ENCODE measurements around the gene ACY1. TPM values are rescaled to one million over a fixed set of nuclear protein-coding genes. Genes with fewer than 3 reads are reported as not detected.

Gene ACY1
- total RNA-seq, 4 donors from 2014 or later, result 165 to 426 (median 250) TPM

DNA sequence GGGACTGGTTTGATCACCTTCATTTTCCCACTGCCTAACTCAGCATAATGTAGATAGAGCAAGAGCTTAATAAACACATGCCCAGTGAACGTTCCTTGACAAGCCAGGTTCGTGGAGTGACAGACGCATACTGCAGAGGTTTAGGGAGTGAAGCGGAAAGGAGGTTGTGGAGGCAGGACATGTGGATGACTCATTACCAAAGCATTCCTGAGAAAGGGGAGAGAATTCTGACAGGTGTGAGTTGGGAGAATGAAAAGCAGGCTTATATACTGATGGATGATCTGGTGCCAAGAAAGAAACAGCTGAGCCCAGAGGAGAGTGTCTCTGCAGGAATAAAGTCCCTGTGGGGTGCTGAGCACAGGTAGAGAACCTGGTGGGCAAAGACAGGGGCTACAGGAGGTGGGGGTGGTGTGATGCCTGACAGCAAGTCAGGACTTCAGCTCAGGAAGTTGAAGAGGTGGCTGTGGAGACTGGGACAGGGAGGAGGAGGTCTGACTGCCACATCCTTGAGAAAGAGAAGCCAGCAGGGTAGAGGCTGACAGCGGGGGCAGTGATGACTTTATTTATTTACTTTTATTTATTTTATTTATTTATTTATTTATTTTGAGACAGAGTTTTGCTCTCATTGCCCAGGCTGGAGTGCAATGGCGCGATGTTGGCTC lies 14.7 kb downstream of the ACY1 start:
- no peak for TF ChIP-seq EP300 (IDR thresholded peaks at IDR 0.05; ENCODE audit: low read depth)
- TF ChIP-seq, protein P1, sequence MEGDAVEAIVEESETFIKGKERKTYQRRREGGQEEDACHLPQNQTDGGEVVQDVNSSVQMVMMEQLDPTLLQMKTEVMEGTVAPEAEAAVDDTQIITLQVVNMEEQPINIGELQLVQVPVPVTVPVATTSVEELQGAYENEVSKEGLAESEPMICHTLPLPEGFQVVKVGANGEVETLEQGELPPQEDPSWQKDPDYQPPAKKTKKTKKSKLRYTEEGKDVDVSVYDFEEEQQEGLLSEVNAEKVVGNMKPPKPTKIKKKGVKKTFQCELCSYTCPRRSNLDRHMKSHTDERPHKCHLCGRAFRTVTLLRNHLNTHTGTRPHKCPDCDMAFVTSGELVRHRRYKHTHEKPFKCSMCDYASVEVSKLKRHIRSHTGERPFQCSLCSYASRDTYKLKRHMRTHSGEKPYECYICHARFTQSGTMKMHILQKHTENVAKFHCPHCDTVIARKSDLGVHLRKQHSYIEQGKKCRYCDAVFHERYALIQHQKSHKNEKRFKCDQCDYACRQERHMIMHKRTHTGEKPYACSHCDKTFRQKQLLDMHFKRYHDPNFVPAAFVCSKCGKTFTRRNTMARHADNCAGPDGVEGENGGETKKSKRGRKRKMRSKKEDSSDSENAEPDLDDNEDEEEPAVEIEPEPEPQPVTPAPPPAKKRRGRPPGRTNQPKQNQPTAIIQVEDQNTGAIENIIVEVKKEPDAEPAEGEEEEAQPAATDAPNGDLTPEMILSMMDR (IDR thresholded peaks at IDR 0.05), result no peak
- no peak for TF ChIP-seq POLR2AphosphoS5 (IDR thresholded peaks at IDR 0.05)
- TF ChIP-seq POLR2A (IDR thresholded peaks at IDR 0.05), result no peak
- intact Hi-C loops (cut with DNase I; ENCODE audit: low total_unique reads), result no loop called here
- H3K36me3 ChIP-seq, result peaks cover 0 to 18% (median 7%) of the 10 kb centered on the region in 4 donors
- no peak for DNase-seq
- WGBS, 2 donors (ENCODE audit: low coverage in 1 of 2), result 47 to 100% methylated on average over 2 to 7 of the region's 7 CpGs
- peaks cover 10 to 29% (median 15%) of the 10 kb centered on the region in 4 donors for H3K4me1 ChIP-seq
- peaks cover 4% of the 10 kb centered on the region for H3K27me3 ChIP-seq
- H3K27ac ChIP-seq, result no peak overlapping the region
- H3K4me3 ChIP-seq, result no peak overlapping the region
- in situ Hi-C loops (cut with MboI; ENCODE audit: low pct_ligation_motif_present in 1 of 4, low pct_unique_long_range_greater_than_20kb in 1 of 4, low sequenced_read_pairs in 3 of 4), result no loop called here
- no peaks in the 10 kb centered on the region for H3K9me3 ChIP-seq

DNA sequence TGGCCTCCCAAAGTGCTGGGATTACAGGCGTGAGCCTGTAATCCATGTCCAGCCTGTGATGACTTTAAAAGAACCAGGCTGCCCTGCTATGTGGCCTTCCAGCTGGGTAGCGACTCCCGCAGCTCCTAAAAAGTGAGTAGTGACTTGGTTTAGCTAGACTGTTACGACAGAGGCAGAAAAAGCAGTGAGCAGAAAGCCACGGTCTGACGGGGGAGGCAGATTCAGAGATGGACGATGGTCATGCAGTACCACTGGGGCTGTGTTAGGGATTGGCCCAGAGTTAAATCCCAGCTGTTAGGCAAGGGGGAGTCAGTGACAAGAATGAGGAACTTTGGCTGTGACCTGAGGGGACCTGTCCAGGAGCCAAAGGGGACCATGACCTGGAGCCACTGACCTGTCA lies 15.4 kb downstream of the ACY1 start:
- no peak for DNase-seq
- Histone ChIP-seq H3K9me3 (no peaks in the 10 kb centered on the region), H3K4me3 (no peak overlapping the region), H3K27ac (no peak overlapping the region), H3K27me3 (peaks cover 4% of the 10 kb centered on the region), H3K36me3 (peaks cover 0 to 11% (median 5%) of the 10 kb centered on the region in 4 donors), H3K4me1 (peaks cover 10 to 23% (median 13%) of the 10 kb centered on the region in 4 donors)
- 41 to 78% methylated on average over 3 to 7 of the region's 7 CpGs for WGBS, 2 donors (ENCODE audit: low coverage in 1 of 2)
- TF ChIP-seq, protein P1 (IDR thresholded peaks at IDR 0.05), result no peak
- TF ChIP-seq POLR2A (IDR thresholded peaks at IDR 0.05) (no peak), EP300 (IDR thresholded peaks at IDR 0.05; ENCODE audit: low read depth) (no peak), POLR2AphosphoS5 (IDR thresholded peaks at IDR 0.05) (no peak)
- in situ Hi-C loops (cut with MboI; ENCODE audit: low pct_ligation_motif_present in 1 of 4, low pct_unique_long_range_greater_than_20kb in 1 of 4, low sequenced_read_pairs in 3 of 4), result no loop called here
- intact Hi-C loops (cut with DNase I; ENCODE audit: low total_unique reads), result no loop called here

DNA sequence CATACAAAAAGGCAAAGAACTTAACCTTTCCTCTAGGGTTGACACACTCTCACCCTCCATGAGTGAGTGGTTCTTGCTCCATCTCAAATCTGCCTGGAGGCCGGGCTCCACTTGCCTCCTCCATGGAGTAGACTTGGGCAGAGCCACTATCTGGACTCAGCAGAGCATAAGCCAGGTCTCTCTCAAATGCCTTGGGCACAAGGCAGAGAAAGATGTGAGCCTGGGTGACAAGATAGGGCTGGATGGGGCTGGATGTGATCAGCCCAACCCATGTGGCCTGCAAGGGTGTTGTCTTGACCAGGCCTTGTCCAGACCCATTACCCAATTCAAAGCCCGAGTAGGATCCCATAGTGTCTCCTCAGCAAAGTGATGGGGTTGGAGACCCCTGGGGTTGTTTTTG lies 16.5 kb downstream of the ACY1 start:
- intact Hi-C loops (cut with DNase I; ENCODE audit: low total_unique reads), result loop anchor here (2.0 to 10.0 kb wide), 3 partner anchors 55 to 142 kb away; partner anchors contain the start of gene DUSP7
- H3K27me3 ChIP-seq, result peaks cover 4% of the 10 kb centered on the region
- H3K9me3 ChIP-seq, result no peaks in the 10 kb centered on the region
- H3K4me3 ChIP-seq, result no peak overlapping the region
- no peak overlapping the region for H3K27ac ChIP-seq
- H3K36me3 ChIP-seq, result peaks cover 0 to 1% (median under 1%) of the 10 kb centered on the region in 4 donors
- WGBS, 2 donors (ENCODE audit: low coverage in 1 of 2), result 86% methylated on average over 2 of the region's 2 CpGs; no CpG with 5 or more reads in 1 of the 2 donors
- in situ Hi-C loops (cut with MboI; ENCODE audit: low pct_ligation_motif_present in 1 of 4, low pct_unique_long_range_greater_than_20kb in 1 of 4, low sequenced_read_pairs in 3 of 4), result loop anchor here (5.0 to 25.0 kb wide), 4 partner anchors 55 to 337 kb away; partner anchors contain the start of gene DUSP7 (in 1 of the 4)
- TF ChIP-seq EP300 (IDR thresholded peaks at IDR 0.05; ENCODE audit: low read depth) (no peak), POLR2A (IDR thresholded peaks at IDR 0.05) (no peak), POLR2AphosphoS5 (IDR thresholded peaks at IDR 0.05) (no peak)
- TF ChIP-seq, protein P1 (IDR thresholded peaks at IDR 0.05), result no peak
- peaks cover 4 to 12% (median 5%) of the 10 kb centered on the region in 4 donors for H3K4me1 ChIP-seq
- no peak for DNase-seq

DNA sequence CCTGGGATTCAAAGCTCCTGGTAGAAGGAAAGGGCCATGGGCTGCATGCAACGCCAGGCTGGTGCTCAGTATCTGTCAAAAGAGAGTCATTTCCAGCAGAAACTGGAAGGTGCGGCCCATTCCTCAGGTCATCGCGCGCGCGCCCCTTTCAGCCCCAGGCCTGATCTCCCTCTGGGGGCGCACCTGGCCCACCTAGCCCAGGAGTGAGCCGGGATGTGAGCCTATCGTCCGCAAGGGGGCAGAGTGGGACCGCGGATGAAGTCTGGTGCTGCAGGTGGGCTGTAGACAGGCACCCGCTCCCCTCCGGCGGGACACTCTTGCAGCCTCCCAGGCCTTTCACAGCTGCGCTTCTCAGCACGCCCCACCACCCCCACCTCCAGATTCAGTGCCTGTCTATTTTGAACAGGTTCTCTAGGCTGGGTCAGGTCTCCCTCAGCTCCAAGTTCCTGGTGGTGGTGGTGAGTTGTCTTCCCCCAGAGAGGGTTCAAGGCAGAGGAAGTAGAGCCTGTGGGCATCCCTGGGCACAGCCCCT lies 18.2 kb downstream of the ACY1 start:
- 3% methylated on average over 16 of the region's 18 CpGs; no CpG with 5 or more reads in 1 of the 2 donors for WGBS, 2 donors (ENCODE audit: low coverage in 1 of 2)
- TF ChIP-seq POLR2A (IDR thresholded peaks at IDR 0.05), result no peak
- TF ChIP-seq, protein P1 (IDR thresholded peaks at IDR 0.05), result peak; percentile 87 to 96 (median 90)
- Histone ChIP-seq H3K27me3 (peaks cover 4% of the 10 kb centered on the region), H3K36me3 (no peaks in the 10 kb centered on the region), H3K27ac (no peak overlapping the region), H3K4me3 (no peak overlapping the region), H3K4me1 (peaks cover 0 to 15% (median 6%) of the 10 kb centered on the region in 4 donors), H3K9me3 (no peaks in the 10 kb centered on the region)
- peak; percentile 79 for DNase-seq
- in situ Hi-C loops (cut with MboI; ENCODE audit: low pct_ligation_motif_present in 1 of 4, low pct_unique_long_range_greater_than_20kb in 1 of 4, low sequenced_read_pairs in 3 of 4) (loop anchor here (5.0 to 25.0 kb wide), 4 partner anchors 53 to 336 kb away; partner anchors contain the start of gene DUSP7 (in 1 of the 4)), intact Hi-C loops (cut with DNase I; ENCODE audit: low total_unique reads) (loop anchor here (2.0 to 10.0 kb wide), 3 partner anchors 53 to 141 kb away; partner anchors contain the start of gene DUSP7)
